MG63 (cell line): ENCODE measurements around the gene CACNA1I. TPM values are rescaled to one million over a fixed set of nuclear protein-coding genes. Genes with fewer than 3 reads are reported as not detected.
"Not testable (repeated sequence)": the region's sequence is repeated elsewhere in the genome, so short reads cannot be mapped to it uniquely, and the experiment has no call there.

Experiments
- DNase-seq: peaks from one replicate; pipeline ENCODE4 v3.0.0-alpha.2; 2020
- H3K27me3 ChIP-seq: fragments of 250-450 bp; sonication (Bioruptor Pico); 2 replicates; pipeline ENCODE4 v1.5.1; 2020; ENCODE audit warnings: mild to moderate bottlenecking, moderate library complexity
- H3K36me3 ChIP-seq: fragments of 250-450 bp; sonication (Bioruptor Pico); 2 replicates; pipeline ENCODE4 v1.5.1; 2020; ENCODE audit warnings: mild to moderate bottlenecking, moderate library complexity
- H3K4me3 ChIP-seq: fragments of 250-450 bp; sonication (Bioruptor Pico); 2 replicates; pipeline ENCODE4 v1.5.1; 2020; ENCODE audit warnings: mild to moderate bottlenecking, moderate library complexity
- H3K9me3 ChIP-seq: fragments of 250-450 bp; sonication (Bioruptor Pico); 2 replicates; pipeline ENCODE4 v1.5.1; 2020; ENCODE audit warnings: mild to moderate bottlenecking, moderate library complexity
- total RNA-seq: library from RNA; depleted of rRNA; stranded (reverse); fragments of >200 nt; shearing (Covaris generic); gene quantifications from 2 replicates; pipeline ENCODE4 v1.2.3, GENCODE V29; 2014; ENCODE audit warnings: low replicate concordance; rRNA removed

The CACNA1I gene
- total RNA-seq, 1 experiment from 2014 or later: not detected

GRCh38 chr22:39733191-39733590 is 162.6 kb downstream of the CACNA1I start:
- H3K36me3 ChIP-seq: no peaks in the 10 kb centered on the region
- H3K27me3 ChIP-seq: 0 out of 2 replicates have a peak, but pooled peaks cover 3% of the 10 kb centered on the region
- no peak for DNase-seq
- no peaks in the 10 kb centered on the region for H3K9me3 ChIP-seq
- H3K4me3 ChIP-seq: no peak overlapping the region

GRCh38 chr22:39734046-39734445 is 163.5 kb downstream of the CACNA1I start:
- H3K9me3 ChIP-seq, H3K4me3 ChIP-seq, DNase-seq, H3K36me3 ChIP-seq, H3K27me3 ChIP-seq: not testable (repeated sequence)

- Histone ChIP-seq H3K27me3 (peaks cover 3% of the 10 kb centered on the region; the same call in 1 of the 2 replicates), H3K4me3 (no peak overlapping the region), H3K36me3 (no peaks in the 10 kb centered on the region), H3K9me3 (peaks cover 4% of the 10 kb centered on the region; the same call in 1 of the 2 replicates)
- no peak for DNase-seq
Measured at GRCh38 chr22:39734866-39735265, 164.3 kb downstream of the CACNA1I start.

- DNase-seq: no peak
- no peaks in the 10 kb centered on the region for H3K36me3 ChIP-seq
- H3K27me3 ChIP-seq: peaks cover 3% of the 10 kb centered on the region; the same call in 1 of the 2 replicates
- H3K9me3 ChIP-seq: peaks cover 4% of the 10 kb centered on the region; the same call in 1 of the 2 replicates
- H3K4me3 ChIP-seq: no peak overlapping the region
Measured at GRCh38 chr22:39735776-39736175, 165.2 kb downstream of the CACNA1I start.

GRCh38 chr22:39738746-39739145 is 168.2 kb downstream of the CACNA1I start:
- no peak for DNase-seq
- Histone ChIP-seq H3K36me3 (no peaks in the 10 kb centered on the region), H3K9me3 (peaks cover 4% of the 10 kb centered on the region; the same call in 1 of the 2 replicates), H3K27me3 (peaks cover 3% of the 10 kb centered on the region; the same call in 1 of the 2 replicates), H3K4me3 (no peak overlapping the region)

Other genes with a start within 250 kb of the CACNA1I start
- gene SYNGR1, start 220.8 kb upstream of the CACNA1I start, total RNA-seq: 32.3 and 58.3 TPM in 2 replicates
- gene TAB1, start 171.0 kb upstream of the CACNA1I start, total RNA-seq: 24.1 and 32.9 TPM in 2 replicates
- 0.20 TPM in 1 of 2 replicates, not detected in the other for gene MGAT3, start 113.7 kb upstream of the CACNA1I start, total RNA-seq
- gene MIEF1, start 68.5 kb upstream of the CACNA1I start, total RNA-seq: 32.3 and 32.7 TPM in 2 replicates
- 345 and 436 TPM in 2 replicates for gene ATF4, start 50.2 kb upstream of the CACNA1I start, total RNA-seq
- 138 and 161 TPM in 2 replicates for gene RPS19BP1, start 38.0 kb upstream of the CACNA1I start, total RNA-seq